NK-92 (cell line): ENCODE measurements around the gene R3HDM4.
"Not testable (repeated sequence)": the region's sequence is repeated elsewhere in the genome, so short reads cannot be mapped to it uniquely, and the experiment has no call there.

Experiments
- DNase-seq: peaks from one replicate; lab custom pipeline; 2025; ENCODE audit not compliant: unreplicated experiment; lab: John Stamatoyannopoulos, UW

Gene R3HDM4

GRCh38 chr19:877992-878660, 34.9 kb downstream of the R3HDM4 start:
- DNase-seq: not testable (repeated sequence)

GRCh38 chr19:876780-877314, 36.2 kb downstream of the R3HDM4 start:
- DNase-seq: no peak

- DNase-seq: no peak
These were observed 36.9 kb downstream of the R3HDM4 start for GRCh38 chr19:876089-876488.

- DNase-seq: no peak
These were observed 37.6 kb downstream of the R3HDM4 start for GRCh38 chr19:875265-875879.

- no peak for DNase-seq
These were observed 39.4 kb downstream of the R3HDM4 start for GRCh38 chr19:873561-874041.

- DNase-seq: no peak
These were observed 39.9 kb downstream of the R3HDM4 start for GRCh38 chr19:873084-873483.

GRCh38 chr19:872266-872951, 40.6 kb downstream of the R3HDM4 start:
- DNase-seq: no peak

GRCh38 chr19:871446-872265, 41.4 kb downstream of the R3HDM4 start:
- DNase-seq: no peak

- DNase-seq: no peak
These were observed 42.0 kb downstream of the R3HDM4 start for GRCh38 chr19:870963-871401.

- no peak for DNase-seq
These were observed 42.7 kb downstream of the R3HDM4 start for GRCh38 chr19:870314-870713.

GRCh38 chr19:869245-870177, 43.5 kb downstream of the R3HDM4 start:
- no peak for DNase-seq

- DNase-seq: no peak
These were observed 44.4 kb downstream of the R3HDM4 start for GRCh38 chr19:868458-869244.

GRCh38 chr19:867855-868457, 45.1 kb downstream of the R3HDM4 start:
- DNase-seq: no peak

GRCh38 chr19:867301-867793, 45.7 kb downstream of the R3HDM4 start:
- no peak for DNase-seq

- no peak for DNase-seq
These were observed 46.2 kb downstream of the R3HDM4 start for GRCh38 chr19:866769-867300.

- DNase-seq: no peak
These were observed 49.8 kb downstream of the R3HDM4 start for GRCh38 chr19:863315-863620.

- no peak for DNase-seq
These were observed 50.3 kb downstream of the R3HDM4 start for GRCh38 chr19:862581-863314.
